Mesendoderm (in vitro differentiated cells): ENCODE measurements around the gene PBX1. TPM values are rescaled to one million over a fixed set of nuclear protein-coding genes. Genes with fewer than 3 reads are reported as not detected.

Experiments
- DNase-seq: peaks from one replicate; pipeline ENCODE4 v3.0.0; 2013
- H2AK5ac ChIP-seq: 2 replicates; pipeline ENCODE4 v1.6.1; 2013; ENCODE audit warnings: low read length, inconsistent platforms
- H2BK120ac ChIP-seq: 2 replicates; pipeline ENCODE4 v1.6.1; 2013; ENCODE audit warnings: low read depth, mild to moderate bottlenecking, low read length, moderate library complexity, mixed read lengths
- H2BK15ac ChIP-seq: replicated peaks from 2 replicates; pipeline ENCODE4 v1.6.1; 2013; ENCODE audit warnings: low read depth, mild to moderate bottlenecking, moderate library complexity
- H2BK5ac ChIP-seq: 2 replicates; pipeline ENCODE4 v1.6.1; 2013; ENCODE audit warnings: low read length, inconsistent platforms
- H3K18ac ChIP-seq: 2 replicates; pipeline ENCODE4 v1.6.1; 2013; ENCODE audit warnings: mild to moderate bottlenecking, low read length, mixed read lengths
- H3K23ac ChIP-seq: one replicate; pipeline ENCODE4 v1.6.1; 2013; ENCODE audit warnings: low read length
- H3K27ac ChIP-seq: 2 replicates; pipeline ENCODE4 v1.5.1; 2013; ENCODE audit warnings: low read depth, mild to moderate bottlenecking, inconsistent platforms, low read length, moderate library complexity
- H3K27me3 ChIP-seq: 2 replicates; pipeline ENCODE4 v1.6.1; 2013; ENCODE audit warnings: low read length, control low read depth, mild to moderate bottlenecking, inconsistent platforms; ENCODE audit not compliant: insufficient read depth, poor library complexity
- H3K36me3 ChIP-seq: 2 replicates; pipeline ENCODE4 v1.6.1; 2013; ENCODE audit warnings: low read length, inconsistent platforms; ENCODE audit not compliant: control insufficient read depth, insufficient read depth
- H3K4ac ChIP-seq: one replicate; pipeline ENCODE4 v1.6.1; 2013; ENCODE audit warnings: low read depth, mild to moderate bottlenecking, low read length, moderate library complexity
- H3K4me1 ChIP-seq: 2 replicates; pipeline ENCODE4 v1.6.1; 2013; ENCODE audit warnings: low read depth, low read length, inconsistent platforms; ENCODE audit not compliant: control insufficient read depth
- H3K4me2 ChIP-seq: 2 replicates; pipeline ENCODE4 v1.6.1; 2013; ENCODE audit warnings: low read length
- H3K4me3 ChIP-seq: 2 replicates; pipeline ENCODE4 v1.5.1; 2013; ENCODE audit warnings: mild to moderate bottlenecking, low read length
- H3K56ac ChIP-seq: one replicate; pipeline ENCODE4 v1.6.1; 2013; ENCODE audit warnings: low read length
- H3K79me1 ChIP-seq: 2 replicates; pipeline ENCODE4 v1.6.1; 2013; ENCODE audit warnings: low read length, inconsistent platforms
- H3K79me2 ChIP-seq: 2 replicates; pipeline ENCODE4 v1.6.1; 2013; ENCODE audit warnings: mild to moderate bottlenecking, low read length; ENCODE audit not compliant: control insufficient read depth, insufficient read depth
- H3K9ac ChIP-seq: 2 replicates; pipeline ENCODE4 v1.6.1; 2013; ENCODE audit warnings: low read length, inconsistent platforms
- H4K5ac ChIP-seq: one replicate; pipeline ENCODE4 v1.6.1; 2013; ENCODE audit warnings: low read length
- H4K8ac ChIP-seq: one replicate; pipeline ENCODE4 v1.6.1; 2013; ENCODE audit warnings: low read depth, mild to moderate bottlenecking, control low read depth, low read length, moderate library complexity
- WGBS: extraction: QIAGEN DNeasy Blood & Tissue Kit; methylation state at CpG from one replicate; pipeline ENCODE4 v1.1.7; 2013; ENCODE audit warnings: low lambda C conversion rate, missing lambda C conversion rate; ENCODE audit not compliant: insufficient coverage; ENCODE audit errors: extremely low coverage; 5-methylcytosine and 5-hydroxymethylcytosine counted together
- small RNA-seq: library from polyadenylated mRNA; stranded (forward); fragments of <200 nt; extraction: miRNeasy Mini kit (QIAGEN cat#:217004); gene quantifications from one replicate; pipeline ENCODE3, GENCODE V24; 2013; ENCODE audit not compliant: insufficient read depth

Gene PBX1

DNA sequence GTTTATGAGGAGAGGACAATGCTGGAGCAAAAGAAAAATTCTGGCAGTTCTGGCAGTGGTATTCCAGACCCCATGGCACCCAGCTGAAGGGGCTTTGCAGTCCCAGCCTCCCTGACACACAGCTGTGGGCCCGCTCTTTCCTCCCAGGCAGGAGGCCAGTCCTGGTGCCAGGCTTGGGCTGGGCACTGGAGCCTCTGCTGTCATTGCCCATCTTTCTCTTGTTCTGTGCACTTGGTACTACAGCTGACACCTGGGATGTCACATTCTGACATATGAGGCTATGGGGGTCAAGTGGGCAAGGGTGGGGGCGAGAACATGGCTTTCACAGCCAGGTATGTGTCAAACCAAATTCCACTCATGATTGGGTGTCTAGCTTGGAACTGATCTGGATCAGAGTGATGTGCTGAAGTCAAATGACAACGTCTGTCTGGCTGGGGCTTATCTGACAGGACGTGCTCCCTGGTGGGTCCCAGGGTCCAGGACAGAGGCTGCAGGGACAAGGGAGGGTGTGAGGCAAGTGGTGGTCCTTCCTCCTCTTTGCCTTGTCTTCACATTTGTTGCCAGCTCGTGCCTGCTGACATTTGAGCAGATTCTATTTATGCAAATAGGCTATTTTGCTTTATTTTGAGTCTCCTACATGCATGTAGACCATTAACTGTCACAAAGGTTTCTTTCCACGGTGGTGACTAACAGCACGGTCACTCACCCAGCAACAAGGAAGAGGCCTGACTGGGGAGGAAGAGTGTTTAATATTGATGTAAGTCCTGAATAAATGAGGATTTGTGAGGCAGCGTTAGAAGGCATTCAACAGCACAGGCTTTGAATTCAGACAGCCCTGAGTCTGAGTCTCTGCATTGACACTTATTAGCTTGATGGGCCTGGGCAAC, 336.3 kb downstream of the PBX1 start:
- WGBS: no CpG with 5 or more reads among the region's 8 CpGs
- H3K4ac ChIP-seq: no peak overlapping the region
- no peak overlapping the region for H3K18ac ChIP-seq
- no peaks in the 10 kb centered on the region for H3K79me1 ChIP-seq
- H3K79me2 ChIP-seq: no peaks in the 10 kb centered on the region
- DNase-seq: peak; percentile 22
- H2BK15ac ChIP-seq: no peak overlapping the region
- no peaks in the 10 kb centered on the region for H3K27me3 ChIP-seq
- no peak overlapping the region for H4K5ac ChIP-seq
- H2BK5ac ChIP-seq: no peak overlapping the region
- no peaks in the 10 kb centered on the region for H3K4me1 ChIP-seq
- no peak overlapping the region for H3K27ac ChIP-seq
- H3K36me3 ChIP-seq: no peaks in the 10 kb centered on the region
- H3K4me2 ChIP-seq: no peak overlapping the region
- H2AK5ac ChIP-seq: no peak overlapping the region
- no peak overlapping the region for H3K9ac ChIP-seq
- no peak overlapping the region for H4K8ac ChIP-seq
- H3K4me3 ChIP-seq: no peak overlapping the region
- H2BK120ac ChIP-seq: no peak overlapping the region
- H3K23ac ChIP-seq: no peak overlapping the region
- H3K56ac ChIP-seq: no peak overlapping the region

DNA sequence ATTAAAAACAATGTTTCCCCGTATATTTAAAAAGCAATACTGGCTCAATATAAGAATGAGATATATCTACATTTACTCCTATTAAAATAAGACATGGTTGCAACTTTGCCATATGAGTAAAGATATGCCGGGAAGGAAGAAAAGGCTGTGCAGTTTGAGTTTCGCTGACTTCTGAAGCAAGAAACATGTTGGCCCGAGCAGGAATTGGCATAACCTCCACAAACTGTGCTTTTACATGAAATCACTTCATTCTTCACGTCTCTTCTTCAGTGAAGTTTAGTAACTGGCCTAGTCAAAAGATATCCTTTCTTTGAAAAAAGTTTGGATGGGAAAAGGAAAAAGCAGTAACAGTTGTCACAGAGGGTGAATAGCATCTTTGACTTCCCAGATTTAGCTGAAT, 342.0 kb downstream of the PBX1 start:
- H2BK15ac ChIP-seq: no peak overlapping the region
- no peaks in the 10 kb centered on the region for H3K79me2 ChIP-seq
- H2BK5ac ChIP-seq: no peak overlapping the region
- no peak overlapping the region for H2BK120ac ChIP-seq
- H3K9ac ChIP-seq: no peak overlapping the region
- no peak overlapping the region for H3K27ac ChIP-seq
- H3K4me3 ChIP-seq: no peak overlapping the region
- no peak for DNase-seq
- no peaks in the 10 kb centered on the region for H3K79me1 ChIP-seq
- no peak overlapping the region for H3K56ac ChIP-seq
- H3K4me1 ChIP-seq: no peaks in the 10 kb centered on the region
- H3K27me3 ChIP-seq: no peaks in the 10 kb centered on the region
- H3K23ac ChIP-seq: no peak overlapping the region
- no peak overlapping the region for H2AK5ac ChIP-seq
- H3K4ac ChIP-seq: no peak overlapping the region
- no peak overlapping the region for H4K8ac ChIP-seq
- no peaks in the 10 kb centered on the region for H3K36me3 ChIP-seq
- WGBS: no CpG with 5 or more reads among the region's 5 CpGs
- no peak overlapping the region for H4K5ac ChIP-seq
- H3K4me2 ChIP-seq: no peak overlapping the region
- H3K18ac ChIP-seq: no peak overlapping the region

Small RNAs within 50 kb of the gene (small RNA-seq; reads per million reads assigned to genes)
- gene RF00017: not detected
- not detected for gene RF00019
- not detected for gene RNU6-171P
